Gastroesophageal sphincter (tissue), 4 donors: ENCODE data around the gene HBQ1. TPM values are rescaled to one million over a fixed set of nuclear protein-coding genes. Genes with fewer than 3 reads are reported as not detected.

Source experiments
- ATAC-seq: fragments of 150-250 bp; one replicate; pipeline ENCODE4 v1.9.1; 2016; ENCODE audit warnings: mild to moderate bottlenecking, moderate library complexity
- H3K27ac ChIP-seq, 4 donors: fragments of 200-600 bp; sonication (generic) in 3 of 4; 1 replicate in 3 of 4; 2 replicates in 1 of 4; pipeline ENCODE4 v1.5.1; 2016 to 2019
- H3K27me3 ChIP-seq: fragments of 200-600 bp; sonication (generic); one replicate; pipeline ENCODE4 v1.5.1; 2019
- H3K36me3 ChIP-seq, 2 donors: fragments of 200-600 bp; sonication (generic); one replicate each; pipeline ENCODE4 v1.5.1; 2019; ENCODE audit warnings: control low read depth in 1 of 2
- H3K4me1 ChIP-seq, 3 donors: fragments of 200-600 bp; sonication (generic); 1 replicate in 2 of 3; 2 replicates in 1 of 3; pipeline ENCODE4 v1.5.1; 2016 to 2019; ENCODE audit warnings: control low read depth in 2 of 3
- H3K4me3 ChIP-seq, 2 donors: fragments of 200-600 bp; sonication (generic); one replicate each; pipeline ENCODE4 v1.5.1; 2019; ENCODE audit warnings: mild to moderate bottlenecking in 1 of 2, moderate library complexity in 1 of 2
- H3K9me3 ChIP-seq, 3 donors: fragments of 200-600 bp; sonication (generic); one replicate each; pipeline ENCODE4 v1.5.1; 2017 to 2019; ENCODE audit warnings: control low read depth in 2 of 3
- CTCF ChIP-seq, 4 experiments: fragments of 200-600 bp in 2 of 4; fragments of 450-650 bp in 2 of 4; sonication (generic) in 1 of 4; IDR thresholded peaks; one replicate each; pipeline ENCODE4 v1.5.1; 2017 to 2019; ENCODE audit warnings: antibody characterized with exemption in 4 of 4, mild to moderate bottlenecking in 2 of 4, moderate library complexity in 2 of 4
- EP300 ChIP-seq: sonication (generic); formaldehyde crosslinking; IDR thresholded peaks from one replicate; pipeline ENCODE4 v1.6.1; 2017; ENCODE audit warnings: antibody characterized with exemption, mild to moderate bottlenecking
- POLR2A ChIP-seq, 2 donors: fragments of 450-650 bp; IDR thresholded peaks; one replicate each; pipeline ENCODE4 v1.6.1; 2017; ENCODE audit warnings: antibody characterized with exemption in 2 of 2, mild to moderate bottlenecking in 2 of 2, moderate library complexity in 1 of 2
- POLR2AphosphoS5 ChIP-seq: sonication (generic); formaldehyde crosslinking; IDR thresholded peaks from one replicate; pipeline ENCODE4 v1.6.1; 2017; ENCODE audit warnings: antibody characterized with exemption
- WGBS, 2 donors: methylation state at CpG; one replicate each; pipeline ENCODE4 v1.1.5; 2018; ENCODE audit warnings: low coverage in 1 of 2; 5-methylcytosine and 5-hydroxymethylcytosine counted together
- total RNA-seq, 4 donors: library from RNA; depleted of rRNA; stranded (reverse); fragments of >200 nt; gene quantifications; one replicate each; pipeline ENCODE4 v1.1.0, GENCODE V29; 2016

Gene HBQ1
- total RNA-seq, 4 donors from 2014 or later = not detected

DNA sequence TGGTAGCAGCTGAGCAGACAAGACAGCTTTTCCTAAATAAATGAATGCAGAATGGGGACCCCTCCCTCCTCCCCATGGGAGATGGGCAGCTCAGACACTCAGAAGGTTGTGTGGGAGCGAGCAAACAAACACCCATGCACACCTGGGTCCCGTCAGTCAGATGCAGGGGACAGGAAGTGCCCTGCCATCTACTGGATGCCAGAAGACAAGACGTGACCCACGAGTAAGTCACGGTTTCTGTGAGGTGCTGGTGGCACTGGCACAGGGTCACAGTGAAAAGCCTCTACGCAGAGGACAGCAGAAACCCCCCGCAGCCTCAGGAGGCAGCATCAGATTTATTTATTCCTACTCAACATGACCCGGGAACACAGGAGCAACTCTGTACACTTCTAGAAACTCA lies 8.4 kb downstream of the HBQ1 start:
- Histone ChIP-seq H3K27me3 (no peaks in the 10 kb centered on the region), H3K4me1 (no peaks in the 10 kb centered on the region), H3K9me3 (no peaks in the 10 kb centered on the region), H3K36me3 (peaks cover 0 to 66% of the 10 kb centered on the region in 2 donors), H3K27ac (no peak overlapping the region), H3K4me3 (no peak overlapping the region)
- TF ChIP-seq POLR2A (IDR thresholded peaks at IDR 0.05) = no peak
- no peak for TF ChIP-seq EP300
- TF ChIP-seq CTCF (IDR thresholded peaks at IDR 0.05) = no peak
- TF ChIP-seq POLR2AphosphoS5 = no peak
- no peak for ATAC-seq
- 58 to 60% methylated on average over 1 to 6 of the region's 8 CpGs for WGBS, 2 donors

- no peak for TF ChIP-seq CTCF (IDR thresholded peaks at IDR 0.05)
- TF ChIP-seq EP300 = no peak
- TF ChIP-seq POLR2AphosphoS5 = no peak
- no peak for TF ChIP-seq POLR2A (IDR thresholded peaks at IDR 0.05)
- peaks cover 0 to 76% of the 10 kb centered on the region in 2 donors for H3K36me3 ChIP-seq
- H3K27me3 ChIP-seq = no peaks in the 10 kb centered on the region
- WGBS, 2 donors = 87 to 91% methylated on average over 13 to 14 of the region's 34 CpGs
- H3K4me3 ChIP-seq = no peak overlapping the region
- ATAC-seq = no peak
- no peaks in the 10 kb centered on the region for H3K4me1 ChIP-seq
- H3K9me3 ChIP-seq = no peaks in the 10 kb centered on the region
- no peak overlapping the region for H3K27ac ChIP-seq
Measured at GRCh38 chr16:189604-190186, 9.4 kb downstream of the HBQ1 start.

GRCh38 chr16:191831-192230 lies 11.6 kb downstream of the HBQ1 start:
- H3K9me3 ChIP-seq = no peaks in the 10 kb centered on the region
- H3K36me3 ChIP-seq = peaks cover 0 to 97% of the 10 kb centered on the region in 2 donors
- H3K4me1 ChIP-seq = no peaks in the 10 kb centered on the region
- WGBS, 2 donors = 87% methylated on average over 3 of the region's 4 CpGs; no CpG with 5 or more reads in 1 of the 2 donors
- H3K4me3 ChIP-seq = no peak overlapping the region
- H3K27ac ChIP-seq = no peak overlapping the region
- TF ChIP-seq CTCF (IDR thresholded peaks at IDR 0.05) (no peak), EP300 (no peak), POLR2AphosphoS5 (no peak), POLR2A (IDR thresholded peaks at IDR 0.05) (no peak)
- ATAC-seq = no peak
- H3K27me3 ChIP-seq = no peaks in the 10 kb centered on the region

DNA sequence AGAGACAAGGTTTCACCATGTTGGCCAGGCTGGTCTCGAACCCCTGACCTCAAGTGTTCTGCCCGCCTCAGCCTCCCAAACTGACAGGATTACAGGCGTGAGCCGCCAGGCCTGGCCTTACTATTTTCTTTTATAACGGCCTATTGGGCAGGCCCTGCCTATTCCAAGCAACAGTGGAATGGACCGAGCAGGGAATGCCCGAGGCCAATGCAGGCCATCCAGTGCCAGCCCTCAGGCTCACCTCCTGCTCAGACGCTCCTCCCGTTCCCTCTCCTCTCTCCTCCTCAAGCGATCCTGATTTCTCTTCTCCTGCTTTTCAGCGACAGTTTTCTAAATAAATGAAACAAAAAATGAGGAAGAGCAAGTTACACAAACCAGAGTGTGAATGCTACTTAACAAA lies 12.4 kb downstream of the HBQ1 start:
- no peaks in the 10 kb centered on the region for H3K27me3 ChIP-seq
- WGBS, 2 donors = 83 to 92% methylated on average over 1 to 6 of the region's 11 CpGs
- peaks cover 0 to 99% of the 10 kb centered on the region in 2 donors for H3K36me3 ChIP-seq
- TF ChIP-seq EP300 = no peak
- no peak for TF ChIP-seq POLR2A (IDR thresholded peaks at IDR 0.05)
- no peak for TF ChIP-seq POLR2AphosphoS5
- TF ChIP-seq CTCF (IDR thresholded peaks at IDR 0.05) = no peak
- no peak overlapping the region for H3K27ac ChIP-seq
- H3K9me3 ChIP-seq = no peaks in the 10 kb centered on the region
- H3K4me3 ChIP-seq = no peak overlapping the region
- no peaks in the 10 kb centered on the region for H3K4me1 ChIP-seq
- no peak for ATAC-seq

DNA sequence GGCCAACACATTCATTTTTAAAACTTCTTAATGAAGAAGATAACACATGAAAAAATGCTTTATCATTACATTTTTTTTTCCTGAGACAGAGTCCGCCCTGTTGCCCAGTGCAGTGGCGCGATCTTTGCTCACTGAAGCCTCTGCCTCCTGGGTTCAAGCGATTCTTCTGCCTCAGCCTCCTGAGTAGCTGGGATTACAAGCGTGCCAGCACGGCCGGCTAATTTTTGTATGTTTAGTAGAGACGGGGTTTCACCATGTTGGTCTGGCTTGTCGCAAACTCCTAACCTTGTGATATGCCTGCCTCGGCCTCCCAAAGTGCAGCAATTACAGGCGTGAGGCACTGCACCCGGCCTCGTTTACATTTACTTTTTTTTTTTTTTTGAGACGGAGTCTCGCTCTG lies 13.2 kb downstream of the HBQ1 start:
- Histone ChIP-seq H3K4me3 (no peak overlapping the region), H3K4me1 (no peaks in the 10 kb centered on the region), H3K36me3 (peaks cover 0 to 100% of the 10 kb centered on the region in 2 donors), H3K27me3 (no peaks in the 10 kb centered on the region), H3K9me3 (no peaks in the 10 kb centered on the region), H3K27ac (no peak overlapping the region)
- no peak for TF ChIP-seq POLR2AphosphoS5
- no peak for TF ChIP-seq POLR2A (IDR thresholded peaks at IDR 0.05)
- WGBS, 2 donors = 84 to 94% methylated on average over 7 of the region's 15 CpGs
- ATAC-seq = no peak
